Measurements from ENCODE around the gene TIMM44.
"Not testable (repeated sequence)": the region's sequence is repeated elsewhere in the genome, so short reads cannot be mapped to it uniquely, and the experiment has no call there.

Gene TIMM44

GRCh38 chr19:7898967-7899366, 44.5 kb downstream of the TIMM44 start:
- DNase-seq: no peak

GRCh38 chr19:7897292-7897691, 46.2 kb downstream of the TIMM44 start:
- DNase-seq: no peak

GRCh38 chr19:7895565-7895964, 47.9 kb downstream of the TIMM44 start:
- DNase-seq: no peak

GRCh38 chr19:7894612-7895309, 48.7 kb downstream of the TIMM44 start:
- no peak for DNase-seq

- DNase-seq: not testable (repeated sequence)
Measured at GRCh38 chr19:7893362-7894101, 49.9 kb downstream of the TIMM44 start.

GRCh38 chr19:7888826-7889217, 54.6 kb downstream of the TIMM44 start:
- no peak for DNase-seq

- no peak for DNase-seq
Measured at GRCh38 chr19:7888145-7888825, 55.2 kb downstream of the TIMM44 start, which contains the start of gene LRRC8E. TSS of gene LRRC8E (plus strand) at chr19:7888510. CDS start at chr19:7895604, 7,094 bp downstream.

- DNase-seq: no peak
Measured at GRCh38 chr19:7887408-7888144, 55.9 kb downstream of the TIMM44 start.

GRCh38 chr19:7885818-7886217, 57.6 kb downstream of the TIMM44 start:
- DNase-seq: no peak

- no peak for DNase-seq
Measured at GRCh38 chr19:7883796-7884570, 59.5 kb downstream of the TIMM44 start.

GRCh38 chr19:7883105-7883504, 60.4 kb downstream of the TIMM44 start:
- DNase-seq: no peak

- DNase-seq: no peak
Measured at GRCh38 chr19:7881910-7882309, 61.6 kb downstream of the TIMM44 start.

- DNase-seq: no peak
Measured at GRCh38 chr19:7879836-7880235, 63.6 kb downstream of the TIMM44 start.

- no peak for DNase-seq
Measured at GRCh38 chr19:7879111-7879807, 64.2 kb downstream of the TIMM44 start.

- DNase-seq: no peak
Measured at GRCh38 chr19:7877249-7877836, 66.1 kb downstream of the TIMM44 start.
